GM21390 (cell line): Measurements from ENCODE around the gene ATE1.
"Not testable (repeated sequence)": the region's sequence is repeated elsewhere in the genome, so short reads cannot be mapped to it uniquely, and the experiment has no call there.

Experiments used
- ATAC-seq: cut with Tn5 transposase; IDR thresholded peaks from one replicate; pipeline ENCODE4 v1.9.1; 2021; ENCODE audit not compliant: unreplicated experiment

The ATE1 gene

GRCh38 chr10:121927841-121928527 lies at the start of gene ATE1:
TSS of gene ATE1 (minus strand) at chr10:121928031. CDS start at chr10:121927949, 82 bp downstream.
- ATAC-seq: peak; percentile 81

- no peak for ATAC-seq
These were observed 48.8 kb upstream of the ATE1 start for GRCh38 chr10:121976607-121977006.

- no peak for ATAC-seq
These were observed 47.7 kb upstream of the ATE1 start for GRCh38 chr10:121975295-121976086.

GRCh38 chr10:121974535-121975294 lies 46.9 kb upstream of the ATE1 start, which contains the start of gene NSMCE4A:
TSS of gene NSMCE4A (minus strand) at chr10:121975217. CDS start at chr10:121975165, 52 bp downstream.
- peak; percentile 86 for ATAC-seq

GRCh38 chr10:121974019-121974534 lies 46.2 kb upstream of the ATE1 start:
- no peak for ATAC-seq

GRCh38 chr10:121969086-121969485 lies 41.3 kb upstream of the ATE1 start:
- not testable (repeated sequence) for ATAC-seq

- no peak for ATAC-seq
These were observed 38.2 kb upstream of the ATE1 start for GRCh38 chr10:121965996-121966395.

- no peak for ATAC-seq
These were observed 33.6 kb upstream of the ATE1 start for GRCh38 chr10:121961456-121961855.

- ATAC-seq: no peak
These were observed 31.8 kb upstream of the ATE1 start for GRCh38 chr10:121959671-121960070.

GRCh38 chr10:121956111-121957061 lies 28.6 kb upstream of the ATE1 start:
- ATAC-seq: no peak

GRCh38 chr10:121952226-121952625 lies 24.4 kb upstream of the ATE1 start:
- ATAC-seq: no peak

- no peak for ATAC-seq
These were observed 21.6 kb upstream of the ATE1 start for GRCh38 chr10:121949451-121949850.

GRCh38 chr10:121949049-121949448 lies 21.2 kb upstream of the ATE1 start:
- ATAC-seq: no peak

GRCh38 chr10:121947343-121948330 lies 19.8 kb upstream of the ATE1 start:
- ATAC-seq: no peak

GRCh38 chr10:121942749-121943416 lies 15.1 kb upstream of the ATE1 start:
- no peak for ATAC-seq

- no peak for ATAC-seq
These were observed 13.7 kb upstream of the ATE1 start for GRCh38 chr10:121941532-121941931.

GRCh38 chr10:121936295-121936694 lies 8.5 kb upstream of the ATE1 start:
- ATAC-seq: no peak

- no peak for ATAC-seq
These were observed 7.9 kb upstream of the ATE1 start for GRCh38 chr10:121935702-121936101.
